ENCODE results near the gene HECTD4. TPM values are rescaled to one million over a fixed set of nuclear protein-coding genes. Genes with fewer than 3 reads are reported as not detected.

Gene HECTD4
- total RNA-seq, 1 experiment from 2014 or later = 30.0 TPM

DNA sequence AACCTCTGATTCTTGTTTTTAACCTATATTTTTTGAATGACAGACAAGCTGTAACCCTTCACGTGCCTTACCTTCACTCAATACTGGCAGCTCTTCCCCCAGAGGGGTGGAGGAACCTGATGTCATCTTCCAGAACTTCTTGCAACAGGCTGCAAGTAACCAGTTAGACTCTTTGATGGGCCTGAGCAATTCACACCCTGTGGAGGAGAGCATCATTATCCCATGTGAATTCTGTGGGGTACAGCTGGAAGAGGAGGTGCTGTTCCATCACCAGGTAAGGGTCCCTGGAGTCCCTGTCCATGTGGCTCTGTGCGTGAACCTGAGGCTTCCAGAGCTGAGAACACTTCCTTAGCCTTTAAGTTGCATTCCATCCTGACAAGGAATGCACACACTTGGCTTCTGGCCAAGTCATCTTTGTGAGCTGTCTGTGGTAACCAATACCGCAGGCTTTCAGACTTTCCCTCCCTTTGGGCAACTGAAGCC lies 234.2 kb downstream of the HECTD4 start:
- Mint-ChIP-seq H3K27ac (no peak overlapping the region), H3K9me3 (no peaks in the 10 kb centered on the region), H3K36me3 (ENCODE audit: insufficient read depth in 1 of 3, low read depth in 3 of 3) (peaks cover 37 to 72% (median 58%) of the 10 kb centered on the region in 3 experiments; a peak in 6 of 7 replicates), H3K4me1 (no peaks in the 10 kb centered on the region), H3K27me3 (ENCODE audit: low read depth) (no peaks in the 10 kb centered on the region), H3K4me3 (no peak overlapping the region)
- Histone ChIP-seq H3K27me3 (ENCODE audit: insufficient read depth, low read length) (no peaks in the 10 kb centered on the region), H3K79me2 (ENCODE audit: insufficient read depth, low read length) (no peaks in the 10 kb centered on the region), H3K79me1 (ENCODE audit: insufficient read depth, low read depth, low read length, poor library complexity, severe bottlenecking) (no peaks in the 10 kb centered on the region), H4K8ac (replicated peaks; ENCODE audit: insufficient read length, low read depth, low read length) (no peak overlapping the region), H2BK120ac (ENCODE audit: low read depth, low read length, poor library complexity, severe bottlenecking) (no peak overlapping the region), H3K4ac (ENCODE audit: low read depth, low read length) (no peak overlapping the region), H3K23ac (ENCODE audit: insufficient read length, low read depth, low read length) (no peak overlapping the region), H3K4me2 (ENCODE audit: insufficient read depth, insufficient read length, low read length) (no peak overlapping the region), H3K4me1 (ENCODE audit: insufficient read depth, low read length) (no peaks in the 10 kb centered on the region), H2BK20ac (ENCODE audit: low read depth, low read length, poor library complexity, severe bottlenecking) (no peak overlapping the region), H2AFZ (ENCODE audit: low read length) (no peak overlapping the region), H2AK5ac (ENCODE audit: insufficient read length, low read length) (no peak overlapping the region), H3T11ph (ENCODE audit: low read length) (no peak overlapping the region), H3K14ac (ENCODE audit: insufficient read depth, low read length) (no peak overlapping the region), H3K23me2 (ENCODE audit: insufficient read length, low read depth, low read length, poor library complexity, severe bottlenecking) (no peaks in the 10 kb centered on the region), H3K9me3 (ENCODE audit: control insufficient read depth, low read depth, low read length) (no peaks in the 10 kb centered on the region), H3K18ac (ENCODE audit: insufficient read length, low read depth, low read length) (no peak overlapping the region), H2BK15ac (ENCODE audit: low read depth, low read length) (no peak overlapping the region), H2BK5ac (ENCODE audit: insufficient read length, low read length) (no peak overlapping the region), H3K9ac (ENCODE audit: extremely low read depth, insufficient read length, low read length) (no peak overlapping the region), H4K91ac (ENCODE audit: insufficient read length, low read depth, low read length) (no peak overlapping the region), H2BK12ac (ENCODE audit: insufficient read length, low read depth, low read length) (no peak overlapping the region), H4K5ac (ENCODE audit: insufficient read length, low read depth, low read length) (no peak overlapping the region), H3K27ac (ENCODE audit: insufficient read length, low read depth, low read length) (no peak overlapping the region), H3K56ac (ENCODE audit: insufficient read length, low read depth, low read length) (no peak overlapping the region), H4K20me1 (ENCODE audit: control insufficient read depth, insufficient read depth, insufficient read length) (no peaks in the 10 kb centered on the region)
- TF ChIP-seq, protein P1, sequence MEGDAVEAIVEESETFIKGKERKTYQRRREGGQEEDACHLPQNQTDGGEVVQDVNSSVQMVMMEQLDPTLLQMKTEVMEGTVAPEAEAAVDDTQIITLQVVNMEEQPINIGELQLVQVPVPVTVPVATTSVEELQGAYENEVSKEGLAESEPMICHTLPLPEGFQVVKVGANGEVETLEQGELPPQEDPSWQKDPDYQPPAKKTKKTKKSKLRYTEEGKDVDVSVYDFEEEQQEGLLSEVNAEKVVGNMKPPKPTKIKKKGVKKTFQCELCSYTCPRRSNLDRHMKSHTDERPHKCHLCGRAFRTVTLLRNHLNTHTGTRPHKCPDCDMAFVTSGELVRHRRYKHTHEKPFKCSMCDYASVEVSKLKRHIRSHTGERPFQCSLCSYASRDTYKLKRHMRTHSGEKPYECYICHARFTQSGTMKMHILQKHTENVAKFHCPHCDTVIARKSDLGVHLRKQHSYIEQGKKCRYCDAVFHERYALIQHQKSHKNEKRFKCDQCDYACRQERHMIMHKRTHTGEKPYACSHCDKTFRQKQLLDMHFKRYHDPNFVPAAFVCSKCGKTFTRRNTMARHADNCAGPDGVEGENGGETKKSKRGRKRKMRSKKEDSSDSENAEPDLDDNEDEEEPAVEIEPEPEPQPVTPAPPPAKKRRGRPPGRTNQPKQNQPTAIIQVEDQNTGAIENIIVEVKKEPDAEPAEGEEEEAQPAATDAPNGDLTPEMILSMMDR (conservative IDR thresholded peaks at IDR 0.05) = no peak
- no peak for DNase-seq
- WGBS (ENCODE audit: extremely low coverage, insufficient read length, low lambda C conversion rate) = no CpG with 5 or more reads among the region's 3 CpGs

All from H9 (cell line).